Liver (tissue), 9 donors: Measurements from ENCODE around the gene TTYH1. TPM values are rescaled to one million over a fixed set of nuclear protein-coding genes. Genes with fewer than 3 reads are reported as not detected.

Experiments used
- DNase-seq: peaks from one replicate; pipeline ENCODE4 v3.0.0-alpha.2; 2017; ENCODE audit warnings: low spot score
- H3K27ac ChIP-seq, 2 donors: one replicate each; pipeline ENCODE4 v1.7.0; 2013; ENCODE audit warnings: inconsistent platforms in 2 of 2, low read length in 2 of 2, control low read depth in 1 of 2, low read depth in 1 of 2, mild to moderate bottlenecking in 1 of 2
- H3K27me3 ChIP-seq, 4 donors: one replicate each; pipeline versions ENCODE4 v1.6.1 to v1.7.0; 2013; ENCODE audit warnings: low read length in 3 of 4, inconsistent platforms in 1 of 4, mild to moderate bottlenecking in 1 of 4, moderate library complexity in 1 of 4; ENCODE audit not compliant: control insufficient read depth in 4 of 4, insufficient read depth in 4 of 4
- H3K36me3 ChIP-seq, 4 donors: one replicate each; pipeline versions ENCODE4 v1.6.1 to v1.7.0; 2013; ENCODE audit warnings: low read length in 3 of 4, mild to moderate bottlenecking in 3 of 4, low read depth in 1 of 4, moderate library complexity in 1 of 4; ENCODE audit not compliant: control insufficient read depth in 4 of 4, insufficient read depth in 3 of 4
- H3K4me1 ChIP-seq, 4 donors: one replicate each; pipeline versions ENCODE4 v1.6.1 to v1.7.0; 2013; ENCODE audit warnings: low read length in 3 of 4, mild to moderate bottlenecking in 3 of 4, moderate library complexity in 1 of 4; ENCODE audit not compliant: control insufficient read depth in 4 of 4, insufficient read depth in 4 of 4
- H3K4me3 ChIP-seq, 3 donors: one replicate each; pipeline versions ENCODE4 v1.6.1 to v1.7.0; 2013; ENCODE audit warnings: low read length in 3 of 3, control low read depth in 1 of 3, low read depth in 1 of 3, mild to moderate bottlenecking in 1 of 3
- H3K9ac ChIP-seq, 2 donors: one replicate each; pipeline ENCODE4 v1.7.0; 2013; ENCODE audit warnings: low read length in 2 of 2, mild to moderate bottlenecking in 2 of 2, moderate library complexity in 2 of 2, control low read depth in 1 of 2, low read depth in 1 of 2
- H3K9me3 ChIP-seq, 4 donors: one replicate each; pipeline versions ENCODE4 v1.6.1 to v1.7.0; 2013; ENCODE audit warnings: low read length in 3 of 4; ENCODE audit not compliant: control insufficient read depth in 4 of 4
- EGR1 ChIP-seq, 2 donors: IDR thresholded peaks; 2 replicates each; pipeline ENCODE4 v1.6.1; 2016 to 2018; ENCODE audit warnings: antibody characterized with exemption in 2 of 2, low read depth in 2 of 2
- FOXA1 ChIP-seq: IDR thresholded peaks from 2 replicates; pipeline ENCODE4 v1.6.1; 2016; ENCODE audit warnings: antibody characterized with exemption
- FOXA2 ChIP-seq: IDR thresholded peaks from 2 replicates; pipeline ENCODE4 v1.6.1; 2016; ENCODE audit warnings: antibody characterized with exemption
- GABPA ChIP-seq, 2 donors: IDR thresholded peaks in 1 of 2; conservative IDR thresholded peaks in 1 of 2; 2 replicates each; pipeline ENCODE4 v1.6.1; 2016; ENCODE audit warnings: antibody characterized with exemption in 2 of 2, mild to moderate bottlenecking in 1 of 2, moderate library complexity in 1 of 2
- HNF4A ChIP-seq, 2 donors: conservative IDR thresholded peaks; 2 replicates each; pipeline ENCODE4 v1.6.1; 2016; ENCODE audit warnings: antibody characterized with exemption in 2 of 2, mild to moderate bottlenecking in 2 of 2
- HNF4G ChIP-seq: IDR thresholded peaks from 2 replicates; pipeline ENCODE4 v1.6.1; 2016; ENCODE audit warnings: antibody characterized with exemption
- MAX ChIP-seq: IDR thresholded peaks from 2 replicates; pipeline ENCODE4 v1.6.1; 2016; ENCODE audit warnings: antibody characterized with exemption
- REST ChIP-seq: IDR thresholded peaks from 2 replicates; pipeline ENCODE4 v1.6.1; 2016; ENCODE audit warnings: antibody characterized with exemption, mild to moderate bottlenecking
- TAF1 ChIP-seq: conservative IDR thresholded peaks from 2 replicates; pipeline ENCODE4 v1.6.1; 2016; ENCODE audit warnings: antibody characterized with exemption, mild to moderate bottlenecking
- ZBTB33 ChIP-seq: IDR thresholded peaks from 2 replicates; pipeline ENCODE4 v1.6.1; 2016; ENCODE audit warnings: antibody characterized with exemption
- WGBS: extraction: QIAGEN DNeasy Blood & Tissue Kit; methylation state at CpG from one replicate; pipeline ENCODE4 v1.1.7; 2013; 5-methylcytosine and 5-hydroxymethylcytosine counted together
- polyA plus RNA-seq, 2 donors: library from polyadenylated mRNA; stranded (reverse) in 1 of 2; unstranded in 1 of 2; fragments of 200-250 nt in 1 of 2; fragments of >200 nt in 1 of 2; fragmentation: Nextera tagmentation in 1 of 2; extraction: Ambion mirVana in 1 of 2; gene quantifications; one replicate each; pipeline versions ENCODE4 v1.2.1 to v1.2.3, GENCODE V29; 2013 to 2015
- total RNA-seq, 2 donors: library from RNA; depleted of rRNA; stranded (reverse); fragments of >200 nt; gene quantifications; one replicate each; pipeline ENCODE4 v1.2.3, GENCODE V29; 2014
- TF ChIP-seq, protein P1 (sequence below): fragments of 150-350 bp; IDR thresholded peaks from 2 replicates; pipeline ENCODE4 v1.5.1; 2017; ENCODE audit warnings: improper control_type of control experiment, low read depth, low read length; ENCODE audit not compliant: missing input control
- donor health status: healthy.
- donor health status: healthy.
- donor health status: healthy.
- donor health status: healthy.
- donor health status: healthy.

The TTYH1 gene
- total and polyA plus RNA-seq, 4 donors: 0.28 to 1.1 (median 0.61) TPM

- H3K27me3 ChIP-seq: peaks cover 0 to 8% (median 7%) of the 10 kb centered on the region in 4 donors
- H3K9ac ChIP-seq: no peak overlapping the region
- no peak for DNase-seq
- no peaks in the 10 kb centered on the region for H3K36me3 ChIP-seq
- no peaks in the 10 kb centered on the region for H3K9me3 ChIP-seq
- no peaks in the 10 kb centered on the region for H3K4me1 ChIP-seq
- WGBS: 63% methylated on average over 4 of the region's 4 CpGs
- TF ChIP-seq TAF1: no peak
- no peak for TF ChIP-seq ZBTB33
- no peak overlapping the region for H3K4me3 ChIP-seq
- no peak overlapping the region for H3K27ac ChIP-seq
Observed at GRCh38 chr19:54412877-54413276, 2.4 kb upstream of the TTYH1 start.

GRCh38 chr19:54414156-54414555, 1.1 kb upstream of the TTYH1 start:
- WGBS: 89% methylated on average over 4 of the region's 4 CpGs

GRCh38 chr19:54415901-54416673, 823 bp downstream of the TTYH1 start:
- no peaks in the 10 kb centered on the region for H3K36me3 ChIP-seq
- TF ChIP-seq HNF4G: no peak
- no peak for TF ChIP-seq FOXA2
- TF ChIP-seq TAF1: no peak
- TF ChIP-seq REST: no peak
- TF ChIP-seq, protein P1, sequence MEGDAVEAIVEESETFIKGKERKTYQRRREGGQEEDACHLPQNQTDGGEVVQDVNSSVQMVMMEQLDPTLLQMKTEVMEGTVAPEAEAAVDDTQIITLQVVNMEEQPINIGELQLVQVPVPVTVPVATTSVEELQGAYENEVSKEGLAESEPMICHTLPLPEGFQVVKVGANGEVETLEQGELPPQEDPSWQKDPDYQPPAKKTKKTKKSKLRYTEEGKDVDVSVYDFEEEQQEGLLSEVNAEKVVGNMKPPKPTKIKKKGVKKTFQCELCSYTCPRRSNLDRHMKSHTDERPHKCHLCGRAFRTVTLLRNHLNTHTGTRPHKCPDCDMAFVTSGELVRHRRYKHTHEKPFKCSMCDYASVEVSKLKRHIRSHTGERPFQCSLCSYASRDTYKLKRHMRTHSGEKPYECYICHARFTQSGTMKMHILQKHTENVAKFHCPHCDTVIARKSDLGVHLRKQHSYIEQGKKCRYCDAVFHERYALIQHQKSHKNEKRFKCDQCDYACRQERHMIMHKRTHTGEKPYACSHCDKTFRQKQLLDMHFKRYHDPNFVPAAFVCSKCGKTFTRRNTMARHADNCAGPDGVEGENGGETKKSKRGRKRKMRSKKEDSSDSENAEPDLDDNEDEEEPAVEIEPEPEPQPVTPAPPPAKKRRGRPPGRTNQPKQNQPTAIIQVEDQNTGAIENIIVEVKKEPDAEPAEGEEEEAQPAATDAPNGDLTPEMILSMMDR: no peak
- TF ChIP-seq GABPA (IDR thresholded peaks at IDR 0.05 in 1 of 2, conservative IDR thresholded peaks at IDR 0.05 in 1 of 2): no peak
- TF ChIP-seq HNF4A (conservative IDR thresholded peaks at IDR 0.05): no peak
- no peak for TF ChIP-seq MAX
- no peaks in the 10 kb centered on the region for H3K4me1 ChIP-seq
- no peak overlapping the region for H3K9ac ChIP-seq
- peaks cover 0 to 11% (median 8%) of the 10 kb centered on the region in 4 donors for H3K27me3 ChIP-seq
- WGBS: 7% methylated on average over 28 of the region's 28 CpGs
- H3K27ac ChIP-seq: no peak overlapping the region
- DNase-seq: no peak
- no peaks in the 10 kb centered on the region for H3K9me3 ChIP-seq
- no peak overlapping the region for H3K4me3 ChIP-seq

More at GRCh38 chr19:54414156-54414555, 1.1 kb upstream of the TTYH1 start:
- Histone ChIP-seq H3K27me3 (peaks cover 0 to 8% (median 7%) of the 10 kb centered on the region in 4 donors), H3K9me3 (no peaks in the 10 kb centered on the region), H3K4me1 (no peaks in the 10 kb centered on the region), H3K27ac (no peak overlapping the region), H3K36me3 (no peaks in the 10 kb centered on the region), H3K9ac (no peak overlapping the region), H3K4me3 (no peak overlapping the region)
- TF ChIP-seq FOXA1: no peak
- TF ChIP-seq EGR1 (IDR thresholded peaks at IDR 0.05; ENCODE audit: low read depth in 2 of 2): no peak
- DNase-seq: no peak
